Eye (tissue), 1 donor: Measurements from ENCODE around the gene ABCG4.
"Not testable (repeated sequence)": the region's sequence is repeated elsewhere in the genome, so short reads cannot be mapped to it uniquely, and the experiment has no call there.

ENCODE experiments used
- DNase-seq: peaks from one replicate; pipeline ENCODE4 v3.0.0-alpha.2; 2015

ABCG4 gene

DNA sequence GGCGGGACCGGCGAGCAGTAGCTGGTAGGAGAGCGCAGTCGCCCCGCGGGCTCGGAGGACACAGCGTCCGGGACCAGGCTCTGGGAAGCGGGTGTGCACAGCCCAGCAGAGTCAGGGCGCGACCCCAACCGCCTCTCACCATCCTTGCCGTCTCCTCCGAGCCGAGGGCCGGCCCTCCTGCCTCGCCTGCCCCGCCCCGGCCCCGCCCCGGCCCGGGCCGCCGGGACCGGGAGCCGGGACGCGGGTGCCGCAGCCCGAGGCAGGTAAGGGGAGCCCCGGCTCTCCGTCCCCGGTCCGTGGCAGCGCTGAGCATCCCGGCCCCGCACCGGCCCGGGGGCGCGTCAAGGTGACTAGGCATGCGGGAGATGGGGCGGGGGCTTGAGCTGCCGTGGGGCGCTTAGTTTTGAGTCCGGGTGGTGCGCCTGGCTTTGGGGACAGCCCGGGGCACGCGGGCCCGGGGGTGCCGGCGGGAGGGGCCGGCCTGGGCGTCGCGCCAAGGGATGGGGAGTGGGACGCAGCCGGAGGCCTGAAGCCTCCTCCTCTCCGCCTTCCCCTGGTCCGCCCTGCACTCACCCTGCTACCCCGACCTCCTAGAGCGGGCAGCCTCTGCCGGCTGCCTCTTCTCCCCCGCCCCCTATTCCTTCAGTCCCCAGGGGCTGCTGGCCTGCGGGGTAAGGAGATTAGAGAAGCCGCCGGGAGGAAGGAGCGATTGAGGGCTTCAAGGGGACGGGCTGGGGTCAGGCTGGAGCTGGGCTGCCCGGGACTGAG lies at the start of gene ABCG4:
TSS of gene ABCG4 (plus strand) at position 35 of the 768 bp plus-strand sequence. CDS start 914 bp downstream, outside the sequence.
- peak; percentile 69 for DNase-seq

DNA sequence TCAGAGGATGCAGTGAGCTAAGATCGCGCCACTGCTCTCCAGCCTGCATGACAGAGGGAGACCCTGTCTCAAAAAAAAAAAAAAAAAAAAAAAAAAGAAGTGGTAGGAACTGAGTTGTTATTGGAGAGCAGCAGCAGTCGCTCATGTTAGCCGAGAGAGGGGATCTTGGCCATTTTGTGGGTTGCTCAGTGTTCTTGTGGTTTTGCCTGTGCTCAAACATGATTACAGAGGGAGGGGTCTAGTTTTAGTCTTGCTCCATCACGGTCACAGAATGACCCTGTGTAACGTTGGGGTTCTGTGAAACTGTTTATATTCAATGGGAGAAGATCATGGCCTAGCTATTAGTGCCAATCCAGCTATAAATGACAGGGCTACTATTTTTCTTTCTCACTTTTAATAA lies 49.1 kb upstream of the ABCG4 start:
- no peak for DNase-seq

DNA sequence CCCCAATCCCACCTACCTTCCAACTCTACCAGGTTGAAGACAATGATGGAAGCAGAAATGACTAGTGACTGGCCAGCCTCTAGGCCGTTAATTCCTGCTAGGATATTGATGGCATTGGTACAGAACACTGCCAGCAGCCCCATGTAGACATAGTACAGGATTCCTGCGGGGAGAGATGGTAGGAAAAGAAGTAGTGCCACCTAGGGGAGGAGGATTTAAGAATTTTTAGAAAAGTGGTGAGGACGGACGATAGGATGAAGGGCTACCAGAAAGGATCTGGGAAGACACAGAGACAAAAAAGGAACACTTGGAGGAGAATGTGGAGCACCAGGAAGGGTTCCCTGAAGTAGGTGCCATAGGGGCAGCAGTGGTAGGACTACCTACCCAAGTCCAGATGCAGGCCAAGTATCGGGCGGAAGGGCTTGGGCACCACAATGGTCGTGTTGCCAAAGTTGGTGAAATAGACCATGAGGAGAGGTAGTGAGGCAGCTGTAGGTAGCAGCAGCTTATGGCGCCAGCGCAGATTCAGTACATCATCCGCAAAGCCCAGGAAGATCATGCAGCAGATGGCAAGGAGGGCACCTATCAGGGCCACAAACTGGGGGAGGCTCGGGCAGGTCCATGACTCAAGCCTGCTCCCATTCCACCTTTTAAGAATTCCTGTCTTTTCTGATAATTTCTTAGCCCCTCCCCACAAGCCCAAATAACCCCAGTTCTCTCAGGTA lies 48.4 kb upstream of the ABCG4 start:
- DNase-seq = peak; percentile 36

DNA sequence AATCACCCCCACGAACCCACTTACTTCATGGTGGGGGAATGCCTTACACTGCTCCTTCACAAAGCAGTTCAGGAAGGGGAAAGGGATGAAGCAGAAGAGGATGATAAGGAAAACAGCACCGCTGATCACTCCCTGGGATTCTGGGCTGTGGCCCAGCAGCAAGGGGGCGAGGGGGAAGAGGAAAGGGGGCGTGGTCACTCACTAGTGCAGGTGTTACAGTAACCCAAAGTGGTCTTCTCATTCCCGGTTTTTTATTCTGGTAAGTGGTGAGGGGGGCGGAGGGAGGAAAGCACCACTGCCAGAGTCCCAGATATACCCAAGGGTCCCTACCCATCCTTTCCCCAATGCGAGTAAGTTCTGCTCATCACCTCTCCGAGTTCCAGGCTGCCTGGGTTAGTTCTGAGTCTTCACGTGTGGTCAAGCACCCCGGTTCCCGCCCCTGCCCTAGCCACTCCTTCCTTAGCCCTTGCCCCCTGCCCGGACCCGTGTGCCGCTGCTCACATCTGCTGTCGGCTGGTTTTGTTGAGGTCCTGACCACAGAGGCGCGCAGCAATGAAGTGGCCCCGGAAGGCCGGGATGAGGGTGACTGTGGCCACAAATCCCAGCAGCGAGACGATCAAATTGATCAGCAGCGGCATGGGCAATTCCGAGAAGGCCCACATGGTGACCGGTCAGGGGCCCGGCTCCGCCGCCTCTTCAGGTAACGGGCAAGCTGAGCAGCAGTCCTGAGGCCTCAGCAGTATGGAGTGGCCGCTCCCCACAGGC lies 47.7 kb upstream of the ABCG4 start:
- DNase-seq = no peak

DNA sequence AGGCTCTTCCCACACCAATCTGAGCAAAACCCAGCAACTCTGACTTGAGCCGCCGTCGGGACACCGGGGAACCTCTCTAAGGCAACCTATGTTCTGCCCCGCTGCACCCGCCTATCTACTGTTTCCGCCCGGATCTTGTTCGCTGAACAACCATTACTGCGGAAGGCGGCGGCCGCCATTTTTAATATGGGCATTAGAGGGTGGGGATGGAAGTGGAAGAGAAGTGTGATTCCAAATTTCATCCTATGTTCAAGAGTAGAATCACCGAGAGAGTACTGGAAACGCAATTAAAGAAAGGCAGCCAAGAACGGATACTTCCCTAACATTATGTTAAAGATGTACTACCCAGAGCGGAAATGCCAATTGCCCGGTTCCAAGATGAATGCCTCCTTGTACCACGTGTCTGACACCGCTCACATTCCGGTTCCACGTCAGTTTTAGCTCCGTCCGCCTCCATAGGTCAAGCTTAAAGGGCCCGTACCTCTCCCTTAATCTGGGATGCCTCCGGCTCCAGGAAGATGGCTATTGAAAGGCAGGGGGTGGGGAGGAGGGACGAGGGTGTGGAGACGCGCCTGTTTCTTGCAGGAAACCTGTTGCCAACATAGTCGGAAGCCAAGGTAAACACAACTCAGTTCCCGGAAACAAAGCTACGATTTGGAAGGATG lies 47.0 kb upstream of the ABCG4 start, which contains the start of gene DPAGT1:
TSS of gene DPAGT1 (minus strand) at position 95 of the 665 bp plus-strand sequence. CDS start 198 bp downstream, outside the sequence.
- DNase-seq = peak; percentile 98

DNA sequence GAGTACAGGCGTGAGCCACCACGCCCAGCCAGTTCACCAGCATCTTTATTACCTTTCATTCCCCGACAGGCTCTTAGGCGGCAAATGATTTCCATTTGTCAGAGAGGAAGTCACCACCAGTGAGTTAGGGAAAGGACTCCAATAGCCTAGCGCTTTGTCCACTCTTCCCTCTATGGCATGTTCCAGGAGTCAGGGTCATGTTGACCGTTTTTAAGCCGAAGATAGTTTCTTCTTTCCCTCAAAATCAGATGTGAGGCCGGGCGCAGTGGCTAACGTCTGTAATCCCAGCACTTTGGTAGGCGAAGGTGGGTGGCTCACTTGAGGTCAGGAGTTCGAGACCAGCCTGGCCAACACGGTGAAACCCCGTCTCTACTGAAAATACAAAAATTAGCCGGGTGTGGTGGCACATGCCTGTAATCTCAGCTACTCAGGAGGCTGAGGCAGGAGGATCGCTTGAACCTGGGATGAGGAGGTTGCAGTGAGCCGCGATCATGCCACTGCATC lies 45.6 kb upstream of the ABCG4 start:
- not testable (repeated sequence) for DNase-seq

DNA sequence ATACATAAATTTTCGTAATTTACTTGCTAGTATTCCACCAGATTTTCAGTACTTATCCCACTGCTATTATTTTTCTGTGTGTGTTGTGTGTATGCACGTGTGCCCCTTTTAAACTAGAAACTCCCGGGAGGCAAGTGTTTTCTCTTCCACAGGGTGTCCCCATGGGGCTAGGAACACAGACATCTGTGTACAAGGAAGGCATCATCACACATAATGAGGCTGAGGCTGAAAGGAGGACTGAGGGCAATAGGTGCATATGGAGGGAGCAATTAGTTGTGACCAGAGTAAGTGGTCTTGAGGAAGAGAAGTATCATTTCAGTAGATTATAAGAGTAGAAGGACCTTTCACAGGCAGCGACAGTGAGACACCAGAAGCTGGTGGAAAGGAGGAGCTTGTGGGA lies 45.1 kb upstream of the ABCG4 start:
- DNase-seq = peak; percentile 20

DNA sequence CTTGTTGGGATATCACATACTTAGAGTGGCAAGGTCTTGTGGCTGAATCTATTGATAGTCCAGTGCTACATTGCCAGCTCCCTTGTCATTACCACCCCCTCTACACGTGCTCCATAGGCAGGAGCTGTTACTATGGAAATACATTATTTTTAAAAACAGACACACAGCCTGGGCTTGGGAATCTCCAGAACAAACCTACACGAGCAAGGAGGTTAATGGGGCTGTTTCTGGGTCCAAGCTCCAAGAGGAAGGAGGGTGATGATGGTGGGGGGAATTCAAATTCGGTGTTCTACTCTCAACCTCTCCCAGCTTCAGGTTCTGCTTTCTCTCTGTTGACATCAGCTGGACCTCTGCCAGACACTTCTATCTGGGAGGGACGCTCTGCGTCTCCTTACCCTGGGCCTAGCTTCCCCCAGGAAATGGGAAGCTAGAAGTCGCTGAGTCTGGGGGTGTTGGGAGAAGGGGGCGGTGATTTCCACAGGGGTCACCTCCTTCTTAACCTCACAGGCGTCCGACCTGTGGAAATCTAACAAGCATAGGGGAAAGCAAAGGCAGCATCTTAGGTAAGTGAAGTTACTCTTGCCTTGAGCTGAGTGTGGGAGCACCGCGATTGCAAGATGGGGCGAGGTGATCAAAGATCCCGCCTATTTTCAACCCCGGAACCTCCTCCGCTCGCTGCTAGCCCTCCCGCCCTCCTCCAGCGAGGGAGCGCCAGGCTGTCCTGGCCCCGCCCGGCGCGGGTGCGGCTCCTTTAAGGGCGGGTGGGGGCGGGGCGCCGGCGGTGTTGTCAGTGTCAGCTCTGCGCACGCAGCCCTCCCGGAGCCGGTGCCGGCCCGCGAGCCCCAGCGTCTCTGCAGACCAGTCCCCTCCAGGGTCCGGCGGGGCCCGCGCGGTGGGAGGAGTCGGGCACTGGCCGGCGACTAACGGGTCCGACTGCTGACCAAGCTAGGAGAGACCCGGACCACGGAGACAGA lies 42.0 kb upstream of the ABCG4 start, which contains the start of gene C2CD2L:
TSS of gene C2CD2L (plus strand) at position 781 of the 974 bp plus-strand sequence. CDS start 398 bp downstream, outside the sequence.
- DNase-seq = peak; percentile 93

DNA sequence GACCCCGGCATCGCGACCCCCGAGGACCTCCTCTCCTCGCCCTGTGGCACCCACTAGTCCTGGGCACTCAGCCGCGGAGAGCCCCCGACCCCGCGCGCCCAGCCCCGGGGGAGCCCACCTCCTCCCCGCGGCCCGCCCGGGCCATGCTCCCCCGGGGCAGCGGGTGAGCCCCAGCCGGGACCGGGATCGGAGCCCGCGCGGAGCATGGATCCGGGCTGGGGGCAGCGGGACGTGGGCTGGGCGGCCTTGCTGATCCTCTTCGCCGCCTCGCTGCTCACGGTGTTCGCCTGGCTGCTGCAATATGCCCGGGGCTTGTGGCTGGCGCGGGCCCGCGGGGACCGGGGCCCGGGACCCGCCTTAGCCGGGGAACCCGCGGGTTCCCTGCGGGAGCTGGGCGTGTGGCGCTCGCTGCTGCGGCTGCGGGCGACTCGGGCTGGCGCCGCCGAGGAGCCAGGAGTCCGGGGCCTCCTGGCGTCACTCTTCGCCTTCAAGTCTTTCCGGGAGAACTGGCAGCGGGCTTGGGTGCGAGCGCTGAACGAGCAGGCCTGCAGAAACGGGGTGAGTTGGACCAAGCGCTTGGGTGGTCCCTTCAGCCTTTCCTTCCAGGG lies 41.2 kb upstream of the ABCG4 start:
- no peak for DNase-seq

DNA sequence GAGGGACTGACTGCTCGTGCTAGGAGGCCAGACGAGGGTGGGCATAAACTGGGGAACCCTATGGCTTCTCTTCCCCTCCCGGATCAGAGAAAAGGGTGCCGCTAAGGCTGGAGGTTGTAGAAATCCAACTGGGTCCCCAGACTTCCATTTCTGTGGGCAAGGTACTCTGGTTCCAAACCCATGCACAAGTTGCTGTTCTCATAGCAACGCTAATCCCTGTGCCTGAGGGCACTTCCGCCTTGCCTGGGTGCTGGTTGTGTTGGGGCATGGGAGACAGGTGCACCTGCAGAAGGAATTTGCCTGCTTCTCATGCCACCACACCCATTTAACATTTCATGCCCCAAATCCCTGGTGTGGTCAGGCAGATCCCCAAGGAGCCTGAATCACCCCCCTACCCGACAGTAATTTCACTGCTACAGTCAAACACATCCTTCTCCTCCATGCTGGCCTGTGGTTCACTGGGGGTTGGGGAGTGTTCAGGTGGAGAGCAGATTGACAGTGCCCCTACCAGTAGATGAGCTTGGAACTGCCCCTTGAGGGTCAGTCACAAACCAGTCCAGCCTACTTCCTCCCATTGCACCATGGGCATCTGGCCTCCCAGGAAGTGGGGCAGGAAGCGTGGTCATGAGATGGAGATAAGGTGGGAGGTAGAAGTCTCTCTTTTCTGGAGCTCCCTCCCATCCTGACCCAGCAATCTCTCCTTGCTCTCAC lies 40.6 kb upstream of the ABCG4 start:
- peak; percentile 60 for DNase-seq

DNA sequence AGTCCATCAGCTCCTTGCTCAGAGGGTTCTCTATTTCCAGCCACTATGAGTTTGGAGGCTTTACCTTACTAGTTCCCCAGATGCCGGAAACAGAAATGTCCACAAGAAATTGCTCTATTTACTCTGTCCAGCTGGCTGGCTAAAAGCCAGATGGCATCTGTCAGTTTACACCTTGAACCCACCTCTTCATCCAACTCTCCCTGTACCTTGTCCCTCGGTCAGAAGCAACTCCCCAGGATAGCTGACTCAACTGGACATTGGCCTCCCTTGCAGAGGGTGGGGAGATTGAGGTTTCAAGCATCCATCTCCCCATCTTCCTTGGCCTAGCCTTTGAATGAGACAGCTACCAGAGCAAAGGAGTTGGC lies 40.0 kb upstream of the ABCG4 start:
- DNase-seq = no peak

DNA sequence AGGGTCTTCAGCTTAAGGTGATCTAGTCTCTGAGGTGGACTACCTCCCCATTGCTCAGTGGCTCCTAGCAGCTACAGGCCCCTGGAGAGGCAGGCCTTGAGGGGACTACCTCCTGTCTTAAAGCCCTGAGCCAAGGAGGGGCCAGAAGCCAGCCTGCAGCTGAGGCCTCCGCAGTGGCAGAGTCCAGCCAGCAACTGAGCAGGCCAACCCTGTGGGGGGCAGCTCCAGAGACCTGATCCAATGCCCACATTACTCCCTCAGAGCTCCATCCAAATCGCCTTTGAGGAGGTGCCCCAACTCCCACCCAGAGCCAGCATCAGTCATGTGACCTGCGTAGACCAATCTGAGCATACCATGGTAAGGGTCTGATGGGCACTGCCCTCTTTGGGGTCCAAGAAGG lies 39.0 kb upstream of the ABCG4 start:
- DNase-seq = no peak

DNA sequence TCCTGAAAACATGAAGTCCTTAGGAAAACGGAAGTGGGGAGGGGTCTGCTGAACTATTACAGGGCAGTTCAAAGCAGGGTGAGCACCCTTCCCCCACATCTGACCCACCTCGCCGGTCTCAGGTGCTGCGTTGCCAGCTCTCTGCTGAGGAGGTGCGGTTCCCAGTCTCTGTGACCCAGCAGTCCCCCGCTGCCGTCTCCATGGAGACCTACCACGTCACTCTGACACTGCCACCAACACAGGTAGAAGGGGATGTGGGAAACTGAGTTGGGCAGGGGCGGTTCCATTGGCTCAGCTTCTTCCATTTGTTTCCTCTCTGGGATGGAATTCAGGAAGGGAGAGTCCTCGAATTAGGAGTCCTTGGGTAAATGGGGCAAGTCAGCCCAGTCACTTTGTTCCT lies 38.4 kb upstream of the ABCG4 start:
- no peak for DNase-seq

DNA sequence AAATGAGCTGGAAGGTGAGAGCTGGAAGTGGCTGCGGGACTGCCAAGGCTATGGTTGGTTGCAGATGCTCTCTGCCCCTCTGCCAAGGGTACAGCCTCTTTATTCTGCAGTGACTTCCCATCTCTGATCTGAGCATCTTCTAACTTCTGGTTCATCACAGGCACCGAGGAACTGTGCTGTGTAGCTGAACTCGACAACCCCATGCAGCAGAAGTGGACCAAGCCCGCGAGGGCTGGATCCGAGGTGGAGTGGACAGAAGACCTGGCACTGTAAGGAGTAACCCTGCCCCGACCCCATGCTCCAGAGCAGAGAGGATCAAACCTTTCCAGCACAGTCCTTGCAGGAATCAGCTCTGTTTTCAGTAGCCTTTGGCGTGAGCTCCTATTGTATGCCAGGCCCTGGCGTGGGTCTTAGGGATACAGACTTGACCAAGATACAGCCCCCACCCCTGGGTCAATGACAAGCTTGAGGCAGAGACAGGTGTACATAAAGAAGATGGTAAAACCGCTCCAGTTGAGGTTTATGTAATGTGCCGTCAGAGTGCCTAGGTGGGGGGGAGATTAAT lies 37.4 kb upstream of the ABCG4 start:
- no peak for DNase-seq

DNA sequence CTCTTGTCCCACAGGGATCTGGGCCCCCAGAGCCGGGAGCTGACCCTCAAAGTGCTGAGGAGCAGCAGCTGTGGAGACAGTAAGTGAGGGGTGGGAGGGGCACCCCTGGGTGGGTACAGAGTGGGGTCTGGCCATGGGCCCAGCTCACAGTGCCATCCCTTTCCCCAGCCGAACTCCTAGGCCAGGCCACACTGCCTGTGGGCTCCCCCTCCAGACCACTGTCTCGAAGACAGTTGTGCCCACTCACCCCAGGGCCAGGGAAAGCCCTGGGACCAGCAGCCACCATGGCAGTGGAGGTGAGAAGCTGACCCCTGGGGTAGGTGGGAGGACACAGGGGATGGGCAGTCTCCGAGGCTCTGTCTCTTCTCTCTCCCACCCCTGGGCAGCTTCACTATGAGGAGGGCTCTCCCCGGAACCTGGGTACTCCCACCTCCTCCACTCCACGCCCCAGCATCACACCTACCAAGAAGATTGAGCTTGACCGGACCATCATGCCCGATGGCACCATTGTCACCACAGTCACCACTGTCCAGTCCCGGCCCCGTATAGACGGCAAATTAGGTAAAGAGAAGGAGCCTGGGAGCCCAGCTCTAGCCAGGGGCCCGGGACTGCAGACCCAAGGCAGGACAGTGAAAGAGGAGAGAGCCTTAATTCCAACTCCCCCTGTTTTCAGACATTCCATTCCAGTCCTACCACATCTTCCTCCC lies 36.4 kb upstream of the ABCG4 start:
- DNase-seq = no peak

DNA sequence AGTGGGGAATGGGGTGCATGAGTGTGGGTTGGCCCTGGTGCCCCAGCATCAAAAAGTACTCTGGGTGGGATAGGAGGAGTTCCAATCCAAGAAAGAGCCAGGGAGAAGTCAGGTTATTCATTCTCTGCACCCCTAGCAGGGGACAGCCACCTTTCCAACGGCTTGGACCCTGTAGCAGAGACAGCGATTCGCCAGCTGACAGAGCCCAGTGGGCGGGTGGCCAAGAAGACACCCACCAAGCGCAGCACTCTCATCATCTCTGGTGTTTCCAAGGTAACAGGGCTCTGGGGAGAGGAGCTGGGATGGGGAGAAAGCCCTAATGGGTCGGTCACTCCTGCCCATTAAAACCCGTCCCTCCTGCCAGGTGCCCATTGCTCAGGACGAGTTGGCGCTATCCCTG lies 35.1 kb upstream of the ABCG4 start:
- DNase-seq = no peak

DNA sequence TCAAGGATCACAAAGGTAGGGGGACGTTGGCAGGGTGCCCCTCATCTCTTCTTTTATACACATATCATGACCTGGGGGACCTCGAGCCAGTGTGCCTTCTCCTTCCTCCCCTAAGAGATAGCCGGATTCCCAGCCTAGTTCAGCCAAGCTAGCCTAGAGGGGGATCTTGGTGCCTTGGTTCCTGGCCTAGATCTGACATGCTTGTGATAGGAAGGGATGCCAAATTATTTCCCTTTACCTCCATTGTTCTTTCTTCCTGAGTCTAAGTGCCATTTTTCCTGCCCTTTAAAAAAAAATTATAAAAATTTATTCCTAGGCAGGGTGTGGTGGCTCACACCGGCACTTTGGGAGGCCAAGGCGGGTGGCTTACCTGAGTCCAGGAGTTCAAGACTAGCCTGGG lies 34.5 kb upstream of the ABCG4 start:
- no peak for DNase-seq

DNA sequence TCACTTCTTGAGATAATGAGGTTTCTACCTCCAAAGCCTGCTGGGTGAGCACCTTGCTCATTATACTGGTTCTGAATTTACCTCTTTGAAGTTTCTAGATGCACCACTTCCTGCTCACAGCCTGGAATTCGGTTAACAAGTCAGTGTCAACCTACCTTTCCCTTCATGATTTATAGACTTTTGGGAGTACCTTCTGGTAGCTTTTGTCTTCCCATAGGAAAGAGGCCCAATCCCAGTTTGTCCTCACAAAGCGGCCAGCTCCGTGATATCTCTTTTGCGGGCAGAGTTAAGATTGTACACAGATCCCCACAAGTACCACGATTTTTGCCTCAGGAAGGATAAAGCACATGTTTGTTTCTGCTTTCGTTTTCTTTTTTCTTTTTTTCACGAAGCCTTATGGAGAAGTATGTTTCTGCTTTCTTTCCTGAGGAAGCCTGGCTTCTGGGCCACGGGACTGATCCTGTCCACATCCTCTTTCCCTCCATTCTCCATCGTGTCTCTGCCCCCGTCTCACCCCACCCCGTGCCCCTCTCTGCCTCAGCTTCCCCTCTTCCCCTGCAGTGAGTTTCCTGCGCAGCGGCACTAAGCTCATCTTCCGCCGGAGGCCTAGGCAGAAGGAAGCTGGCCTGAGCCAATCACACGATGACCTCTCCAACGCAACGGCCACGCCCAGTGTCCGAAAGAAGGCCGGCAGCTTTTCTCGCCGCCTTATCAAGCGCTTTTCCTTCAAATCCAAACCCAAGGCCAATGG lies 33.2 kb upstream of the ABCG4 start:
- no peak for DNase-seq

DNA sequence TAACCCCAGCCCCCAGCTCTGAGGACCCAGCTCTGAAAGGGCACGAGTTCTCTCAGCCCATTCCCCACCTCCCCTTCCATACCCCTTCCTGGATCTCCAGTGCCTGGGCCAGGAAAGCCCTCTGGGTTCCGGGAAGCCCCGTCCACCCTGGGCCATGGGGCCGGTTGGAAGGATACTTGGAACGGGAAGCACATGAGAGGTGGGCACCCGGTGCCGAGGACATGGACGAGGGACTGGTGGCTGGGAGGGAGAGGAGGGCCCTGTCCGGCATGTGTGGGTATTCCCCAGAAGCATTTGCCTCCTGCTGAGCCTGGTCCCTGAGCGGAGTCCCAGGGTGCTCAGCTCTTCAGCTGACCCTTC lies 32.6 kb upstream of the ABCG4 start:
- no peak for DNase-seq
